Uterus (tissue), 4 donors: ENCODE measurements around the gene CREB5. TPM values are rescaled to one million over a fixed set of nuclear protein-coding genes. Genes with fewer than 3 reads are reported as not detected.

Experiments used
- DNase-seq, 2 donors: peaks; one replicate each; pipeline ENCODE4 v3.0.0-alpha.2; 2019 to 2020
- H3K27ac ChIP-seq, 2 donors: fragments of 200-600 bp; sonication (generic); 1 replicate in 1 of 2; 2 replicates in 1 of 2; pipeline ENCODE4 v1.5.1; 2016 to 2018
- H3K27me3 ChIP-seq, 2 donors: fragments of 200-600 bp; sonication (generic); one replicate each; pipeline ENCODE4 v1.5.1; 2018 to 2019; ENCODE audit warnings: control low read depth in 1 of 2
- H3K36me3 ChIP-seq, 2 donors: fragments of 200-600 bp; sonication (generic); one replicate each; pipeline ENCODE4 v1.5.1; 2019; ENCODE audit warnings: control low read depth in 1 of 2
- H3K4me1 ChIP-seq, 2 donors: fragments of 200-600 bp; sonication (generic); one replicate each; pipeline ENCODE4 v1.5.1; 2018 to 2019; ENCODE audit warnings: control low read depth in 1 of 2
- H3K4me3 ChIP-seq, 2 donors: fragments of 200-600 bp; sonication (generic); 1 replicate in 1 of 2; 2 replicates in 1 of 2; pipeline ENCODE4 v1.5.1; 2018 to 2019; ENCODE audit warnings: mild to moderate bottlenecking in 1 of 2
- H3K9me3 ChIP-seq, 2 donors: fragments of 200-600 bp; sonication (generic); one replicate each; pipeline ENCODE4 v1.5.1; 2019; ENCODE audit warnings: control low read depth in 1 of 2
- CTCF ChIP-seq, 4 experiments: fragments of 200-600 bp in 2 of 4; fragments of 450-650 bp in 2 of 4; sonication (generic) in 2 of 4; IDR thresholded peaks; one replicate each; pipeline ENCODE4 v1.5.1; 2016 to 2019; ENCODE audit warnings: antibody characterized with exemption in 4 of 4, mild to moderate bottlenecking in 2 of 4, moderate library complexity in 1 of 4
- POLR2A ChIP-seq, 2 donors: fragments of 450-650 bp; IDR thresholded peaks; one replicate each; pipeline ENCODE4 v1.6.1; 2016; ENCODE audit warnings: antibody characterized with exemption in 2 of 2, mild to moderate bottlenecking in 1 of 2, moderate library complexity in 1 of 2
- intact Hi-C: fragments of 100-400 bp; cut with DNase I; formaldehyde crosslinking; loops from one replicate; pipeline ENCODE4 v1.15.1; 2023; ENCODE audit warnings: low total_unique reads
- total RNA-seq, 4 donors: library from RNA; depleted of rRNA in 3 of 4; stranded (reverse); fragments of >200 nt in 3 of 4; gene quantifications; one replicate each; pipeline versions ENCODE4 v1.1.0 to v1.2.4, GENCODE V29; 2014 to 2023
- donor health status: DM: yes; HTN: yes; CAD: no.

Gene CREB5
- total RNA-seq, 4 donors from 2014 or later = 7.1 to 40.2 (median 23.9) TPM

GRCh38 chr7:28440055-28440601, 27.8 kb downstream of the CREB5 start:
- Histone ChIP-seq H3K4me3 (no peak overlapping the region), H3K4me1 (no peaks in the 10 kb centered on the region), H3K9me3 (no peaks in the 10 kb centered on the region), H3K27me3 (no peaks in the 10 kb centered on the region), H3K36me3 (no peaks in the 10 kb centered on the region), H3K27ac (no peak overlapping the region)
- intact Hi-C loops = no loop called here
- DNase-seq = no peak
- no peak for TF ChIP-seq CTCF (IDR thresholded peaks at IDR 0.05)

GRCh38 chr7:28442540-28443420, 30.5 kb downstream of the CREB5 start:
- intact Hi-C loops = no loop called here
- Histone ChIP-seq H3K4me1 (no peaks in the 10 kb centered on the region), H3K36me3 (no peaks in the 10 kb centered on the region), H3K27ac (no peak overlapping the region), H3K9me3 (no peaks in the 10 kb centered on the region), H3K27me3 (no peaks in the 10 kb centered on the region), H3K4me3 (no peak overlapping the region)
- DNase-seq = no peak
- no peak for TF ChIP-seq CTCF (IDR thresholded peaks at IDR 0.05)
- no peak for TF ChIP-seq POLR2A (IDR thresholded peaks at IDR 0.05)

GRCh38 chr7:28446131-28446530, 33.8 kb downstream of the CREB5 start:
- no peak for DNase-seq
- Histone ChIP-seq H3K27ac (no peak overlapping the region), H3K4me3 (no peak overlapping the region), H3K9me3 (no peaks in the 10 kb centered on the region), H3K36me3 (no peaks in the 10 kb centered on the region), H3K4me1 (no peaks in the 10 kb centered on the region), H3K27me3 (no peaks in the 10 kb centered on the region)
- TF ChIP-seq POLR2A (IDR thresholded peaks at IDR 0.05) = no peak
- no peak for TF ChIP-seq CTCF (IDR thresholded peaks at IDR 0.05)
- intact Hi-C loops = no loop called here

GRCh38 chr7:28447071-28447470, 34.8 kb downstream of the CREB5 start:
- H3K36me3 ChIP-seq = no peaks in the 10 kb centered on the region
- no peak overlapping the region for H3K4me3 ChIP-seq
- H3K9me3 ChIP-seq = no peaks in the 10 kb centered on the region
- no peaks in the 10 kb centered on the region for H3K4me1 ChIP-seq
- TF ChIP-seq POLR2A (IDR thresholded peaks at IDR 0.05) (no peak), CTCF (IDR thresholded peaks at IDR 0.05) (no peak)
- DNase-seq = no peak
- no peak overlapping the region for H3K27ac ChIP-seq
- no peaks in the 10 kb centered on the region for H3K27me3 ChIP-seq
- intact Hi-C loops = no loop called here

- TF ChIP-seq POLR2A (IDR thresholded peaks at IDR 0.05) (no peak), CTCF (IDR thresholded peaks at IDR 0.05) (no peak)
- no peak overlapping the region for H3K27ac ChIP-seq
- no peak overlapping the region for H3K4me3 ChIP-seq
- no peak for DNase-seq
- H3K9me3 ChIP-seq = no peaks in the 10 kb centered on the region
- H3K36me3 ChIP-seq = no peaks in the 10 kb centered on the region
- H3K4me1 ChIP-seq = no peaks in the 10 kb centered on the region
- no peaks in the 10 kb centered on the region for H3K27me3 ChIP-seq
- intact Hi-C loops = no loop called here
Measured at GRCh38 chr7:28448708-28449107, 36.4 kb downstream of the CREB5 start.
